PC-9 (cell line): ENCODE data around the gene PLXNC1.

Experiments
- EZH2 ChIP-seq: fragments of 200-600 bp; sonication (generic); IDR thresholded peaks from 2 replicates; pipeline ENCODE4 v1.8.0; 2017; ENCODE audit warnings: antibody characterized with exemption, low read depth
- TF ChIP-seq, protein P1 (sequence below): fragments of 200-600 bp; sonication (generic); conservative IDR thresholded peaks from 2 replicates; pipeline ENCODE4 v1.6.1; 2017; ENCODE audit warnings: mixed run types, antibody characterized with exemption, mild to moderate bottlenecking, moderate library complexity

DNA sequence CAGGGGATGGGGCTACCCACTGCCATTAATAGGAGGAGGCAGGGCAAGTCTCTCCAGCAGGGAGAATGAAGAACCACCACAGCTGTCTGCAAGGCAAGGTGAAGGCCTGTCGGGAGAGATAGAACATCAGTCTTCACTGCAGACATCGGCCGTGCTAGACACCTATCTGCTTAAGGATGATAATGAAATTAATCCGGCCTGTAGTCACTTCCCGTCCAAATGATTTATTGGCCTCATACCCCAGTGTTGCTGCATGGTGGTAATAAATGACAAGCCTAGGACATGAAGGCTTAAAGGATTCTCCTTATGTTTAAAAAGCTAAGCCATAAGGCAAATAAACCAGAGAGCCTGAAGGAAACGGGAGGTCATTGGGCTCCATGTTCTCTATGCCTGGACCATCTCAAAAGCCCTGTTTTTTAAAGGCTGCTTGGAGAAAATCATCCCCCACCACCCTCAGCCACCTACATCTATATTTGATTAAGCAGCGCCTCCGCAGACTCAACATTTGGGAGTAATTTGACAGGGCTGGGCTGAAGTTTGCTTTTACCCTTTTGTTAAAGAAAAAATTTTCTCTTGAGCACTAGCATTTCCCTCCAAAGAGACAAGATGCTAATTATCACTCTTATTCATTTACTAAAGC lies 137.7 kb downstream of the PLXNC1 start:
- no peak for TF ChIP-seq EZH2
- TF ChIP-seq, protein P1, sequence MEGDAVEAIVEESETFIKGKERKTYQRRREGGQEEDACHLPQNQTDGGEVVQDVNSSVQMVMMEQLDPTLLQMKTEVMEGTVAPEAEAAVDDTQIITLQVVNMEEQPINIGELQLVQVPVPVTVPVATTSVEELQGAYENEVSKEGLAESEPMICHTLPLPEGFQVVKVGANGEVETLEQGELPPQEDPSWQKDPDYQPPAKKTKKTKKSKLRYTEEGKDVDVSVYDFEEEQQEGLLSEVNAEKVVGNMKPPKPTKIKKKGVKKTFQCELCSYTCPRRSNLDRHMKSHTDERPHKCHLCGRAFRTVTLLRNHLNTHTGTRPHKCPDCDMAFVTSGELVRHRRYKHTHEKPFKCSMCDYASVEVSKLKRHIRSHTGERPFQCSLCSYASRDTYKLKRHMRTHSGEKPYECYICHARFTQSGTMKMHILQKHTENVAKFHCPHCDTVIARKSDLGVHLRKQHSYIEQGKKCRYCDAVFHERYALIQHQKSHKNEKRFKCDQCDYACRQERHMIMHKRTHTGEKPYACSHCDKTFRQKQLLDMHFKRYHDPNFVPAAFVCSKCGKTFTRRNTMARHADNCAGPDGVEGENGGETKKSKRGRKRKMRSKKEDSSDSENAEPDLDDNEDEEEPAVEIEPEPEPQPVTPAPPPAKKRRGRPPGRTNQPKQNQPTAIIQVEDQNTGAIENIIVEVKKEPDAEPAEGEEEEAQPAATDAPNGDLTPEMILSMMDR: no peak
